SK-N-MC (cell line): Measurements from ENCODE around the gene MBD5.

Experiments
- DNase-seq: peaks from one replicate; pipeline ENCODE4 v3.0.0-alpha.2; 2011; ENCODE audit warnings: low read depth, low spot score
- H3K27ac ChIP-seq: fragments of 200-600 bp; sonication (generic); 2 replicates; pipeline ENCODE4 v1.5.1; 2016; ENCODE audit warnings: mixed run types
- H3K36me3 ChIP-seq: fragments of 200-600 bp; sonication (generic); 2 replicates; pipeline ENCODE4 v1.6.1; 2017; ENCODE audit warnings: antibody characterized with exemption, low read length, mixed read lengths; ENCODE audit not compliant: insufficient read depth
- H3K4me3 ChIP-seq: fragments of 200-600 bp; sonication (generic); 2 replicates; pipeline ENCODE4 v1.5.1; 2016
- H3K9ac ChIP-seq: fragments of 200-600 bp; sonication (generic); 2 replicates; pipeline ENCODE4 v1.8.0; 2017; ENCODE audit warnings: mixed run types, mixed read lengths; ENCODE audit not compliant: insufficient read length
- H3K9me3 ChIP-seq: fragments of 200-600 bp; sonication (generic); 2 replicates; pipeline ENCODE4 v1.6.1; 2017; ENCODE audit warnings: low read depth, mild to moderate bottlenecking, antibody characterized with exemption, low read length, moderate library complexity, mixed read lengths
- EZH2 ChIP-seq: fragments of 200-600 bp; sonication (generic); IDR thresholded peaks from one replicate; pipeline ENCODE4 v1.6.1; 2017; ENCODE audit warnings: antibody characterized with exemption
- FOXP2 ChIP-seq: optimal IDR thresholded peaks from 2 replicates; pipeline ENCODE3; 2011; ENCODE audit warnings: mild to moderate bottlenecking, moderate library complexity; ENCODE audit not compliant: insufficient read depth; ENCODE audit errors: extremely low read length, control extremely low read depth
- POLR2AphosphoS5 ChIP-seq: IDR thresholded peaks from 2 replicates; pipeline ENCODE4 v1.6.1; 2012; ENCODE audit warnings: mild to moderate bottlenecking, low read depth, low read length, borderline replicate concordance

Gene MBD5

GRCh38 chr2:148512501-148512900, 491.6 kb downstream of the MBD5 start:
- no peak overlapping the region for H3K27ac ChIP-seq
- no peaks in the 10 kb centered on the region for H3K36me3 ChIP-seq
- no peak overlapping the region for H3K4me3 ChIP-seq
- no peak for DNase-seq
- no peaks in the 10 kb centered on the region for H3K9me3 ChIP-seq
- no peak overlapping the region for H3K9ac ChIP-seq
- no peak for TF ChIP-seq FOXP2
- no peak for TF ChIP-seq EZH2
- no peak for TF ChIP-seq POLR2AphosphoS5

GRCh38 chr2:148513427-148513826, 492.5 kb downstream of the MBD5 start:
- no peaks in the 10 kb centered on the region for H3K36me3 ChIP-seq
- H3K4me3 ChIP-seq = no peak overlapping the region
- H3K27ac ChIP-seq = no peak overlapping the region
- no peak for DNase-seq
- no peaks in the 10 kb centered on the region for H3K9me3 ChIP-seq
- no peak overlapping the region for H3K9ac ChIP-seq
- no peak for TF ChIP-seq FOXP2
- TF ChIP-seq EZH2 = no peak
- no peak for TF ChIP-seq POLR2AphosphoS5

- Histone ChIP-seq H3K36me3 (no peaks in the 10 kb centered on the region), H3K4me3 (no peak overlapping the region), H3K9me3 (no peaks in the 10 kb centered on the region), H3K9ac (no peak overlapping the region), H3K27ac (no peak overlapping the region)
- TF ChIP-seq EZH2 (no peak), FOXP2 (no peak), POLR2AphosphoS5 (no peak)
- no peak for DNase-seq
Observed at GRCh38 chr2:148515120-148515519, 494.2 kb downstream of the MBD5 start.

- H3K4me3 ChIP-seq = no peak overlapping the region
- H3K36me3 ChIP-seq = no peaks in the 10 kb centered on the region
- no peak for TF ChIP-seq FOXP2
- TF ChIP-seq POLR2AphosphoS5 = no peak
- TF ChIP-seq EZH2 = no peak
- no peaks in the 10 kb centered on the region for H3K9me3 ChIP-seq
- no peak overlapping the region for H3K9ac ChIP-seq
- no peak for DNase-seq
- no peak overlapping the region for H3K27ac ChIP-seq
Observed at GRCh38 chr2:148515976-148516375, 495.1 kb downstream of the MBD5 start.

- Histone ChIP-seq H3K36me3 (no peaks in the 10 kb centered on the region), H3K9ac (no peak overlapping the region), H3K27ac (no peak overlapping the region), H3K4me3 (no peak overlapping the region), H3K9me3 (no peaks in the 10 kb centered on the region)
- DNase-seq = no peak
- TF ChIP-seq EZH2 = no peak
- no peak for TF ChIP-seq FOXP2
- no peak for TF ChIP-seq POLR2AphosphoS5
Observed at GRCh38 chr2:148517296-148517695, 496.4 kb downstream of the MBD5 start.

- no peak overlapping the region for H3K9ac ChIP-seq
- no peak overlapping the region for H3K27ac ChIP-seq
- TF ChIP-seq EZH2 (no peak), POLR2AphosphoS5 (no peak), FOXP2 (no peak)
- DNase-seq = no peak
- H3K4me3 ChIP-seq = no peak overlapping the region
- H3K9me3 ChIP-seq = no peaks in the 10 kb centered on the region
- H3K36me3 ChIP-seq = no peaks in the 10 kb centered on the region
Observed at GRCh38 chr2:148517822-148518221, 496.9 kb downstream of the MBD5 start.

- no peak for DNase-seq
Observed at GRCh38 chr2:148519013-148519412, 498.1 kb downstream of the MBD5 start.

GRCh38 chr2:148521181-148521580, 500.3 kb downstream of the MBD5 start:
- no peak for DNase-seq
- H3K4me3 ChIP-seq = no peak overlapping the region
- no peak for TF ChIP-seq FOXP2
- no peak for TF ChIP-seq EZH2
- TF ChIP-seq POLR2AphosphoS5 = no peak
- no peak overlapping the region for H3K9ac ChIP-seq
- H3K36me3 ChIP-seq = no peaks in the 10 kb centered on the region
- H3K27ac ChIP-seq = no peak overlapping the region
- no peaks in the 10 kb centered on the region for H3K9me3 ChIP-seq

More at GRCh38 chr2:148519013-148519412, 498.1 kb downstream of the MBD5 start:
- Histone ChIP-seq H3K4me3 (no peak overlapping the region), H3K9ac (no peak overlapping the region), H3K27ac (no peak overlapping the region), H3K36me3 (no peaks in the 10 kb centered on the region), H3K9me3 (no peaks in the 10 kb centered on the region)
- TF ChIP-seq POLR2AphosphoS5 (no peak), FOXP2 (no peak)

GRCh38 chr2:148523315-148523714, 502.4 kb downstream of the MBD5 start:
- no peaks in the 10 kb centered on the region for H3K36me3 ChIP-seq
- no peak for DNase-seq
- no peak for TF ChIP-seq FOXP2
- no peak for TF ChIP-seq POLR2AphosphoS5
- TF ChIP-seq EZH2 = no peak
- no peaks in the 10 kb centered on the region for H3K9me3 ChIP-seq
- no peak overlapping the region for H3K4me3 ChIP-seq
- H3K27ac ChIP-seq = no peak overlapping the region
- H3K9ac ChIP-seq = no peak overlapping the region

GRCh38 chr2:148524519-148524919, 503.6 kb downstream of the MBD5 start:
- Histone ChIP-seq H3K9me3 (no peaks in the 10 kb centered on the region), H3K27ac (no peak overlapping the region), H3K36me3 (no peaks in the 10 kb centered on the region), H3K9ac (no peak overlapping the region), H3K4me3 (no peak overlapping the region)
- no peak for TF ChIP-seq EZH2
- TF ChIP-seq FOXP2 = no peak
- TF ChIP-seq POLR2AphosphoS5 = no peak
- no peak for DNase-seq
